Osteoblast (primary cell): ENCODE results near the gene EXOC1. TPM values are rescaled to one million over a fixed set of nuclear protein-coding genes. Genes with fewer than 3 reads are reported as not detected.

Experiments used
- DNase-seq: peaks from one replicate; pipeline ENCODE4 v3.0.0; 2011; ENCODE audit warnings: low spot score, mixed read lengths; ENCODE audit not compliant: insufficient read length; ENCODE audit errors: missing footprints
- H2AFZ ChIP-seq: 2 replicates; pipeline ENCODE4 v1.6.0; 2011; ENCODE audit warnings: mild to moderate bottlenecking, low read length
- H3K27ac ChIP-seq: 2 replicates; pipeline ENCODE4 v1.5.1; 2011; ENCODE audit warnings: mild to moderate bottlenecking, low read depth, low read length, moderate library complexity
- H3K27me3 ChIP-seq: 2 replicates; pipeline ENCODE4 v1.6.0; 2012; ENCODE audit warnings: mild to moderate bottlenecking, control low read depth, inconsistent platforms, low read length, moderate library complexity; ENCODE audit not compliant: insufficient read depth
- H3K36me3 ChIP-seq: 2 replicates; pipeline ENCODE4 v1.5.1; 2011; ENCODE audit warnings: mild to moderate bottlenecking, low read length, control low read depth, moderate library complexity; ENCODE audit not compliant: insufficient read depth
- H3K4me1 ChIP-seq: 2 replicates; pipeline ENCODE4 v1.5.1; 2011; ENCODE audit warnings: mild to moderate bottlenecking, low read length, control low read depth, moderate library complexity; ENCODE audit not compliant: insufficient read depth
- H3K4me2 ChIP-seq: 2 replicates; pipeline ENCODE4 v1.6.0; 2011; ENCODE audit warnings: mild to moderate bottlenecking, low read length; ENCODE audit not compliant: insufficient read depth
- H3K4me3 ChIP-seq: fragments of 200-600 bp; sonication (generic); 3 replicates; pipeline ENCODE4 v1.5.1; 2012; ENCODE audit warnings: mild to moderate bottlenecking, low read length, inconsistent platforms; ENCODE audit not compliant: insufficient read depth
- H3K79me2 ChIP-seq: 2 replicates; pipeline ENCODE4 v1.6.0; 2012; ENCODE audit warnings: mild to moderate bottlenecking, low read length, control low read depth, inconsistent platforms; ENCODE audit not compliant: insufficient read depth
- H3K9me3 ChIP-seq: 2 replicates; pipeline ENCODE4 v1.5.1; 2011; ENCODE audit warnings: low read depth, low read length, control low read depth
- H4K20me1 ChIP-seq: 2 replicates; pipeline ENCODE4 v1.6.0; 2012; ENCODE audit warnings: mild to moderate bottlenecking, low read length, control low read depth; ENCODE audit not compliant: insufficient read depth
- CTCF ChIP-seq: IDR thresholded peaks from 2 replicates; pipeline ENCODE4 v1.5.1; 2011; ENCODE audit warnings: mild to moderate bottlenecking, low read depth, low read length, moderate library complexity; ENCODE audit errors: extremely low read depth
- total RNA-seq: library from RNA; depleted of rRNA; stranded (reverse); fragments of >200 nt; gene quantifications from 2 replicates; pipeline ENCODE4 v1.2.3, GENCODE V29; 2012

The EXOC1 gene
- total RNA-seq, 1 donor = 48.9 TPM

GRCh38 chr4:55830716-55831115 lies 22.7 kb upstream of the EXOC1 start:
- Histone ChIP-seq H3K4me1 (no peaks in the 10 kb centered on the region), H3K4me2 (no peak overlapping the region), H3K4me3 (no peak overlapping the region), H3K27ac (no peak overlapping the region), H3K79me2 (no peaks in the 10 kb centered on the region), H3K36me3 (no peaks in the 10 kb centered on the region), H3K9me3 (no peaks in the 10 kb centered on the region), H3K27me3 (peaks cover 9% of the 10 kb centered on the region), H2AFZ (no peak overlapping the region), H4K20me1 (no peaks in the 10 kb centered on the region)
- no peak for DNase-seq
- no peak for TF ChIP-seq CTCF

GRCh38 chr4:55834086-55834795 lies 19.2 kb upstream of the EXOC1 start:
- no peak for TF ChIP-seq CTCF
- H3K79me2 ChIP-seq = no peaks in the 10 kb centered on the region

GRCh38 chr4:55837903-55838302 lies 15.5 kb upstream of the EXOC1 start:
- H3K4me3 ChIP-seq = no peak overlapping the region
- no peaks in the 10 kb centered on the region for H3K36me3 ChIP-seq
- no peak overlapping the region for H3K4me2 ChIP-seq
- no peak for DNase-seq
- H3K79me2 ChIP-seq = no peaks in the 10 kb centered on the region
- H3K27me3 ChIP-seq = no peaks in the 10 kb centered on the region
- no peaks in the 10 kb centered on the region for H3K9me3 ChIP-seq
- no peak overlapping the region for H3K27ac ChIP-seq
- H4K20me1 ChIP-seq = no peaks in the 10 kb centered on the region
- no peak for TF ChIP-seq CTCF
- H2AFZ ChIP-seq = no peak overlapping the region
- H3K4me1 ChIP-seq = peaks cover 6% of the 10 kb centered on the region

More at GRCh38 chr4:55834086-55834795, 19.2 kb upstream of the EXOC1 start:
- no peak overlapping the region for H3K27ac ChIP-seq
- H3K36me3 ChIP-seq = no peaks in the 10 kb centered on the region
- H3K4me3 ChIP-seq = no peak overlapping the region
- no peaks in the 10 kb centered on the region for H3K9me3 ChIP-seq
- H3K4me2 ChIP-seq = no peak overlapping the region
- no peaks in the 10 kb centered on the region for H4K20me1 ChIP-seq
- H3K4me1 ChIP-seq = peaks cover 6% of the 10 kb centered on the region
- no peak for DNase-seq
- peaks cover 3% of the 10 kb centered on the region for H3K27me3 ChIP-seq
- no peak overlapping the region for H2AFZ ChIP-seq

DNA sequence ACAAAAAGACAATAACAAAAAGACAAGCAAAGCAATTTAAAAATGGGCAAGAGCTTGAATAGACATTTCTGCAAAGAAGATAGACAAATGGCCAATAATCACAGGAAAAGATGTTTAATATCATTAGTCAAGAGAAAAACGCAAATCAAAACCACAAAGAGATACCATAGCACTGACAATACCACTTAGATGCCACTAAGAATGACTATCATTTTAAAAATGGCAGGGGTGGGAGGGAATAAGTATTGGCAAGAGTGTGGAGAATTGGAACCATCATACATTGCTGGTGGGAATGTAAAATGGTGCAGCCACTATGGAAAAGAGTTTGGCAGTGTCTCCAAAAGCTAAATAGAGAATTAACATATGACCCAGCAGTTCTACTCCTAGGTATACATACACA lies 15.1 kb upstream of the EXOC1 start:
- no peak for TF ChIP-seq CTCF
- Histone ChIP-seq H2AFZ (no peak overlapping the region), H3K4me1 (peaks cover 6% of the 10 kb centered on the region), H3K9me3 (no peaks in the 10 kb centered on the region), H3K79me2 (no peaks in the 10 kb centered on the region), H3K4me3 (no peak overlapping the region), H3K27me3 (no peaks in the 10 kb centered on the region), H4K20me1 (no peaks in the 10 kb centered on the region), H3K27ac (no peak overlapping the region), H3K36me3 (no peaks in the 10 kb centered on the region), H3K4me2 (no peak overlapping the region)
- no peak for DNase-seq
